CD4-positive, alpha-beta T cell treated with Interleukin-6 at 100 ng/mL for 8 hours (primary cell): ENCODE results near the gene STEEP1.

Source experiments
- DNase-seq: peaks from one replicate; pipeline ENCODE4 v3.0.0-alpha.2; 2020; ENCODE audit warnings: mixed read lengths, low spot score

STEEP1 gene

DNA sequence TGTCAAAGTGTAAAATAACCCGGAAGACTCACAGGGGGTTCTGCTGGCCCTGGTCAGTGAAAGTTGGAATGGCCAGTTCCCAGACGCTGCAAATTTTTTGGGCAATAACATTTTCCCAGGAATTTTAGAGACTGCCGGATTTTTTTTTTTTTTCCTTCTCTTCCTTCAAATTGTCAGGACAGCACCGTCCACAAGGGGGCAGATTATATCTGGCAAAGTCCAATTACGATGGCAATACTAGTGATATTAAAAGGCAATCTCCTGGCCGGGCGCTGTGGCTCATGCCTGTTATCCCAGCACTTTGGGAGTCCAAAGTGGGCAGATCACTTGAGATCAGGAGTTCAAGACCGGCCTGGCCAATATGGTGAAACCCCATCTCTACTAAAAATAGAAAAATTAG, 76.5 kb downstream of the STEEP1 start:
- peak; percentile 25 for DNase-seq
